ENCODE results near the gene PDX1.

GRCh38 chr13:27907121-27907787 lies 12.5 kb upstream of the PDX1 start:
- TF ChIP-seq CTCF (conservative IDR thresholded peaks at IDR 0.05): no peak
- no peak for TF ChIP-seq ZFX (IDR thresholded peaks at IDR 0.05)
